ENCODE data around the gene NGRN.

- no peak for TF ChIP-seq ZNF274 (IDR thresholded peaks at IDR 0.05; ENCODE audit: borderline replicate concordance, extremely low read depth, low read length)
- no peak for TF ChIP-seq RAD21 (IDR thresholded peaks at IDR 0.05 in 1 of 2, conservative IDR thresholded peaks at IDR 0.05 in 1 of 2; ENCODE audit: low read depth in 2 of 2, low read length in 2 of 2)
- TF ChIP-seq GABPA (IDR thresholded peaks at IDR 0.05; ENCODE audit: borderline replicate concordance, insufficient read depth, low read length) = peak; percentile 95
- TF ChIP-seq POLR2AphosphoS5 (IDR thresholded peaks at IDR 0.05; ENCODE audit: low read depth, low read length) = peak; percentile 95
- peak; percentile 41; the same call in 1 of the 2 replicates for TF ChIP-seq CREB1 (IDR thresholded peaks at IDR 0.05)
- 0 out of 4 replicates have a peak, but pooled peaks of 1 of the 3 experiments have one; percentile 7 for TF ChIP-seq CTCF (IDR thresholded peaks at IDR 0.05; ENCODE audit: control extremely low read depth in 1 of 3, insufficient read depth in 1 of 3, low read depth in 1 of 3, low read length in 3 of 3)
- peak; percentile 92 to 95 for TF ChIP-seq POLR2A (IDR thresholded peaks at IDR 0.05; ENCODE audit: control extremely low read depth in 1 of 2, low read depth in 2 of 2, low read length in 2 of 2)
- TF ChIP-seq RNF2 (IDR thresholded peaks at IDR 0.05; ENCODE audit: borderline replicate concordance, low read depth, low read length, missing control alignments, poor library complexity, severe bottlenecking) = no peak
- 0 out of 2 replicates have a peak, but pooled peaks have one; percentile 15 for TF ChIP-seq CHD2 (IDR thresholded peaks at IDR 0.05; ENCODE audit: low read length)
- TF ChIP-seq EZH2 (IDR thresholded peaks at IDR 0.05; ENCODE audit: low read depth, low read length, severe bottlenecking) = no peak
- no peak for TF ChIP-seq JUN (IDR thresholded peaks at IDR 0.05; ENCODE audit: low read depth, low read length)
- no peak for TF ChIP-seq RFX5 (IDR thresholded peaks at IDR 0.05; ENCODE audit: borderline replicate concordance, low read depth, low read length)
- TF ChIP-seq KDM5A (IDR thresholded peaks at IDR 0.05; ENCODE audit: low read length) = no peak
- no peak for TF ChIP-seq SUZ12 (IDR thresholded peaks at IDR 0.05; ENCODE audit: low read length)
These were observed at the start of gene NGRN for GRCh38 chr15:90265271-90266060.
